A549 (cell line): ENCODE measurements around the gene USP24.

Source experiments
- CHD2 ChIP-seq: fragments of 150-350 bp; IDR thresholded peaks from 2 replicates; pipeline ENCODE4 v1.6.1; 2014; ENCODE audit warnings: low read length; ENCODE audit not compliant: partially characterized antibody
- CTCF ChIP-seq: fragments of >200 bp; sonication (Bioruptor Twin); formaldehyde crosslinking; IDR thresholded peaks from 3 replicates; pipeline ENCODE4 v1.5.1; 2016
- EHMT2 ChIP-seq: fragments of 200-600 bp; sonication (generic); IDR thresholded peaks from 2 replicates; pipeline ENCODE4 v1.6.1; 2016; ENCODE audit warnings: antibody characterized with exemption, low read depth, mild to moderate bottlenecking, moderate library complexity
- ESRRA ChIP-seq: fragments of 150-350 bp; IDR thresholded peaks from 2 replicates; pipeline ENCODE4 v1.6.1; 2014; ENCODE audit warnings: mild to moderate bottlenecking, low read length, borderline replicate concordance
- FOSL2 ChIP-seq, 2 experiments: fragments of 450-650 bp in 1 of 2; fragments of >200 bp in 1 of 2; sonication (Bioruptor Twin) in 1 of 2; formaldehyde crosslinking; IDR thresholded peaks; 2 replicates each; pipeline versions ENCODE4 v1.5.0 to v1.6.1; 2016 to 2020; ENCODE audit warnings: mild to moderate bottlenecking in 1 of 2, moderate library complexity in 1 of 2
- JUNB ChIP-seq: fragments of >200 bp; sonication (Bioruptor Twin); formaldehyde crosslinking; IDR thresholded peaks from 2 replicates; pipeline ENCODE4 v1.6.1; 2016
- POLR2A ChIP-seq: IDR thresholded peaks from 2 replicates; pipeline ENCODE4 v1.6.1; 2012; ENCODE audit warnings: mild to moderate bottlenecking, low read length
- TF ChIP-seq, protein P1 (sequence below): IDR thresholded peaks from 2 replicates; pipeline ENCODE4 v1.6.1; 2012

DNA sequence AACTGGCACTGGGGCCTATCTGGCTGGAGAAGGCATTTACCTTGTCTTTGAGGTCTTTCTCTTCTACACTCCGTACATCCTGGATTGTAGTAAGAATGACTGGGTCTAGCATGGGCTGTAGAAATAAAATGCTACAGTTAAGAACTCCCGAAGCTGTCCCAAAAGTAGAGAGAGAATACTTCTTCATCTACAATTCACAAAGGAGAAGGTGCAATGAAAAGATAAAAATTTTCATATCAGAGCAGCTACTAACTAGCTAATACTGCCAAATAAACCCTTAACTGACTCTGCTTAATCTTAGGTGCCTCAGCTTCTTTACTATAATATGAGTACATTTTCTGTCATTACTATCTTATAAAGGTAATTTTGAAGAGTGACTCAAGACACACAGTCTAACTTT is 55.6 kb downstream of the USP24 start:
- no peak for TF ChIP-seq CTCF
- TF ChIP-seq, protein P1, sequence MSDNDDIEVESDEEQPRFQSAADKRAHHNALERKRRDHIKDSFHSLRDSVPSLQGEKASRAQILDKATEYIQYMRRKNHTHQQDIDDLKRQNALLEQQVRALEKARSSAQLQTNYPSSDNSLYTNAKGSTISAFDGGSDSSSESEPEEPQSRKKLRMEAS: no peak
- no peak for TF ChIP-seq FOSL2 (IDR thresholded peaks at IDR 0.05)
- TF ChIP-seq FOSL2 (CRISPR knock-in tag; IDR thresholded peaks at IDR 0.05): no peak
- TF ChIP-seq CHD2: no peak
- TF ChIP-seq EHMT2: no peak
- no peak for TF ChIP-seq JUNB
- TF ChIP-seq POLR2A: no peak
- TF ChIP-seq ESRRA: no peak
